Uterus (tissue), 4 donors: Measurements from ENCODE around the gene DCAF8L2. TPM values are rescaled to one million over a fixed set of nuclear protein-coding genes. Genes with fewer than 3 reads are reported as not detected.

ENCODE experiments used
- DNase-seq, 2 donors: peaks; one replicate each; pipeline ENCODE4 v3.0.0-alpha.2; 2019 to 2020
- H3K27ac ChIP-seq, 2 donors: fragments of 200-600 bp; sonication (generic); 1 replicate in 1 of 2; 2 replicates in 1 of 2; pipeline ENCODE4 v1.5.1; 2016 to 2018
- H3K27me3 ChIP-seq, 2 donors: fragments of 200-600 bp; sonication (generic); one replicate each; pipeline ENCODE4 v1.5.1; 2018 to 2019; ENCODE audit warnings: control low read depth in 1 of 2
- H3K36me3 ChIP-seq, 2 donors: fragments of 200-600 bp; sonication (generic); one replicate each; pipeline ENCODE4 v1.5.1; 2019; ENCODE audit warnings: control low read depth in 1 of 2
- H3K4me1 ChIP-seq, 2 donors: fragments of 200-600 bp; sonication (generic); one replicate each; pipeline ENCODE4 v1.5.1; 2018 to 2019; ENCODE audit warnings: control low read depth in 1 of 2
- H3K4me3 ChIP-seq, 2 donors: fragments of 200-600 bp; sonication (generic); 1 replicate in 1 of 2; 2 replicates in 1 of 2; pipeline ENCODE4 v1.5.1; 2018 to 2019; ENCODE audit warnings: mild to moderate bottlenecking in 1 of 2
- H3K9me3 ChIP-seq, 2 donors: fragments of 200-600 bp; sonication (generic); one replicate each; pipeline ENCODE4 v1.5.1; 2019; ENCODE audit warnings: control low read depth in 1 of 2
- POLR2A ChIP-seq, 2 donors: fragments of 450-650 bp; IDR thresholded peaks; one replicate each; pipeline ENCODE4 v1.6.1; 2016; ENCODE audit warnings: antibody characterized with exemption in 2 of 2, mild to moderate bottlenecking in 1 of 2, moderate library complexity in 1 of 2
- intact Hi-C: fragments of 100-400 bp; cut with DNase I; formaldehyde crosslinking; loops from one replicate; pipeline ENCODE4 v1.15.1; 2023; ENCODE audit warnings: low total_unique reads
- total RNA-seq, 4 donors: library from RNA; depleted of rRNA in 3 of 4; stranded (reverse); fragments of >200 nt in 3 of 4; gene quantifications; one replicate each; pipeline versions ENCODE4 v1.1.0 to v1.2.4, GENCODE V29; 2014 to 2023
- TF ChIP-seq, protein P1 (sequence below), 4 experiments: fragments of 200-600 bp in 2 of 4; fragments of 450-650 bp in 2 of 4; sonication (generic) in 2 of 4; IDR thresholded peaks; one replicate each; pipeline ENCODE4 v1.5.1; 2016 to 2019; ENCODE audit warnings: antibody characterized with exemption in 4 of 4, mild to moderate bottlenecking in 2 of 4, moderate library complexity in 1 of 4
- donor health status: DM: yes; HTN: yes; CAD: no.

Gene DCAF8L2
- total RNA-seq, 4 donors from 2014 or later: not detected

DNA sequence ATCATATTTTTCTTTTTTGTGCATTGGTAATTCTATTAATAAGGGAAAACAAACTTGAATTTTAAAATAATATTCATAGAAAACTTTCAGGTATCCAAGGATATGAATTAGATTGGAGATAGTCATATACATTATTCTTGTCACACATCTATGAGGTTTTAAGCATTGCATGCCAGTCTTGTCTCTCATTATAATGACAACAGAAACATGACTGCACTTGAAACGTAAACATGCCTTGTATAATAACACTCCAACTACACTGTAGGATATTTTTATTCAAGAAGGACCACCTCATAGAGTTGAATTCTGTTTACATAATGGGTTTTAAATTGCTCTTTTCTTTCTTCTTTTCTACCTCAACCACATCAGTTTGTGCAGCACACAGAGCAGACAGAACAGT, 104.5 kb downstream of the DCAF8L2 start:
- TF ChIP-seq, protein P1, sequence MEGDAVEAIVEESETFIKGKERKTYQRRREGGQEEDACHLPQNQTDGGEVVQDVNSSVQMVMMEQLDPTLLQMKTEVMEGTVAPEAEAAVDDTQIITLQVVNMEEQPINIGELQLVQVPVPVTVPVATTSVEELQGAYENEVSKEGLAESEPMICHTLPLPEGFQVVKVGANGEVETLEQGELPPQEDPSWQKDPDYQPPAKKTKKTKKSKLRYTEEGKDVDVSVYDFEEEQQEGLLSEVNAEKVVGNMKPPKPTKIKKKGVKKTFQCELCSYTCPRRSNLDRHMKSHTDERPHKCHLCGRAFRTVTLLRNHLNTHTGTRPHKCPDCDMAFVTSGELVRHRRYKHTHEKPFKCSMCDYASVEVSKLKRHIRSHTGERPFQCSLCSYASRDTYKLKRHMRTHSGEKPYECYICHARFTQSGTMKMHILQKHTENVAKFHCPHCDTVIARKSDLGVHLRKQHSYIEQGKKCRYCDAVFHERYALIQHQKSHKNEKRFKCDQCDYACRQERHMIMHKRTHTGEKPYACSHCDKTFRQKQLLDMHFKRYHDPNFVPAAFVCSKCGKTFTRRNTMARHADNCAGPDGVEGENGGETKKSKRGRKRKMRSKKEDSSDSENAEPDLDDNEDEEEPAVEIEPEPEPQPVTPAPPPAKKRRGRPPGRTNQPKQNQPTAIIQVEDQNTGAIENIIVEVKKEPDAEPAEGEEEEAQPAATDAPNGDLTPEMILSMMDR (IDR thresholded peaks at IDR 0.05): no peak
- no peak for TF ChIP-seq POLR2A (IDR thresholded peaks at IDR 0.05)
- Histone ChIP-seq H3K27me3 (peaks cover 0 to 11% of the 10 kb centered on the region in 2 donors), H3K4me3 (no peak overlapping the region), H3K9me3 (no peaks in the 10 kb centered on the region), H3K27ac (no peak overlapping the region), H3K4me1 (no peaks in the 10 kb centered on the region), H3K36me3 (no peaks in the 10 kb centered on the region)
- no peak for DNase-seq
- intact Hi-C loops: no loop called here

DNA sequence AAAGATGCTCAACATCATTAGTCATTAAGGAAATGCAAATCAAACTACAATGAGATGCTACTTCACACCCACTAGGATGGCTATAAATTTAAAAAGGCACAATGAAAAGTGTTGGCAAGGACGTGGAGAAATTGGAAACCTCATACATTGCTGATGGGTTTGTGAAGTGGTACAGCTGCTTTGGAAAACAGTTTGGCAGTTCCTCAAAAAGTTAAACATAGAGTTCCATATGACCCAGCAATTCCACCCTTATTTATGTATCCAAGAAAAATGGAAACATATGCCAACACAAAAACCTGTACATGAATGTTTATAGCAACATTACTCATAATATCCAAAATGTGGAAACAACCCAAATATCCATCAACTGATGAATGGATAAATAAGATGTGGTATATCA, 116.4 kb downstream of the DCAF8L2 start:
- Histone ChIP-seq H3K27me3 (no peaks in the 10 kb centered on the region), H3K4me1 (no peaks in the 10 kb centered on the region), H3K4me3 (no peak overlapping the region), H3K9me3 (peaks cover 0 to 2% of the 10 kb centered on the region in 2 donors), H3K36me3 (no peaks in the 10 kb centered on the region), H3K27ac (no peak overlapping the region)
- no peak for TF ChIP-seq POLR2A (IDR thresholded peaks at IDR 0.05)
- TF ChIP-seq, protein P1 (IDR thresholded peaks at IDR 0.05): no peak
- intact Hi-C loops: no loop called here
- no peak for DNase-seq

DNA sequence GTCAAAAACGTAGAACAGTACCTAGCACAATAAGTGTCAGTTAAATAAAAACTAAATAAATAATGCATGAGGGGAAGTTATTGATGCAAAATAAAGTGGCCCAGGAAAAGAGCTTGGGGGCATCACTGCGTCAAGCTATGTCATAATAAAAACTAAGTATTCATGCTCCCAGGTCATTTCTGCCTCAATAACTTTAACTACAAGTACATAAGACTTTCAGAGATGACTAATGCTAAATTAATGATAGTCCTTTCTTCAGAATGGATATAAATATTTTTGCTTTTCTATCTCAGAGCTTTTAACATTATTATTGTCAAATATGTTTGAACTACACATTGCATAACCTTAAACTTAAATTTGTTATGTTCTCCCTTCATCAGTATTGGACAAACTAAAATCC, 125.5 kb downstream of the DCAF8L2 start:
- no peak for DNase-seq
- H3K4me1 ChIP-seq: no peaks in the 10 kb centered on the region
- TF ChIP-seq, protein P1 (IDR thresholded peaks at IDR 0.05): no peak
- H3K27me3 ChIP-seq: no peaks in the 10 kb centered on the region
- intact Hi-C loops: no loop called here
- H3K27ac ChIP-seq: no peak overlapping the region
- H3K9me3 ChIP-seq: no peaks in the 10 kb centered on the region
- H3K36me3 ChIP-seq: no peaks in the 10 kb centered on the region
- H3K4me3 ChIP-seq: no peak overlapping the region

DNA sequence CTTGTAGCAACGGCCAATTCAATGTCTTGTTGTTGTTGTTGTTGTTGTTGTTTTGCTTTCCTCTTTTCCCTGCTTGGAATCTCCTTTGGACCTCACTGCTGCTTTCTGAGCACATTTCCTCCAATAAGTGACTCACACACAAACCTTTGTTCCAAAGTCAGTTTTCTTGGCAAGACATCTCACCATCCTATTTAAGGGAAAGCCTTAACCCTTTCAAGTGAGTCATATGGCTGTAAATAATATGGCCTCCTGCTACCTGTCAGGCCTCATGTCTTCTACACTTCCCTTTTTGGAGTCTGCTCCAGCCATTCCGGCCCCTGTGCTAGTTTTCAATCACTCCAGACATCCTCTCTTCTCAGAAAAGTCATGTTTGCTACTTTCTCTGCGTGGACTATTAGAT, 138.1 kb downstream of the DCAF8L2 start:
- Histone ChIP-seq H3K27me3 (no peaks in the 10 kb centered on the region), H3K4me1 (no peaks in the 10 kb centered on the region), H3K4me3 (no peak overlapping the region), H3K27ac (no peak overlapping the region), H3K9me3 (no peaks in the 10 kb centered on the region), H3K36me3 (no peaks in the 10 kb centered on the region)
- intact Hi-C loops: no loop called here
- no peak for DNase-seq
- TF ChIP-seq POLR2A (IDR thresholded peaks at IDR 0.05): no peak
- TF ChIP-seq, protein P1 (IDR thresholded peaks at IDR 0.05): no peak

DNA sequence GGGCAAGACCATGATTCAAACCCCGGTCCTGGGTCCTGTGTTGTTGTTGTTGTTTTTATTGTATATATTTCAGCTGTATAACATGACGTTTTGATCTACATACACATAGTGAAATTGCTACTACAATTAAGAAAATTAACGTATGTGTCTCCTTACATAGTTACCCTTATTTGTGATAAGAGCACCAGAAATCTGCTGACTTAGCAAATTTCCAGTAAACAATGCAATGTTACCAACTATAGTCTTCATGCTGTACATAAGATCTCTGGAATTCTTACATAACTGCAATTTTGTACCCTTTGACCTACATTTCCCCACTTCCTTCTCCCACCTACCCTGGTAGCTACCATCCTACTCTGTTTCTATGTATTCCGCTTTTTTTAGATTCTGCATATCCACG, 141.8 kb downstream of the DCAF8L2 start:
- DNase-seq: no peak
- H3K9me3 ChIP-seq: no peaks in the 10 kb centered on the region
- no peaks in the 10 kb centered on the region for H3K36me3 ChIP-seq
- TF ChIP-seq, protein P1 (IDR thresholded peaks at IDR 0.05): no peak
- no peak for TF ChIP-seq POLR2A (IDR thresholded peaks at IDR 0.05)
- no peak overlapping the region for H3K27ac ChIP-seq
- no peak overlapping the region for H3K4me3 ChIP-seq
- intact Hi-C loops: no loop called here
- H3K4me1 ChIP-seq: no peaks in the 10 kb centered on the region
- no peaks in the 10 kb centered on the region for H3K27me3 ChIP-seq
